GM23248 (cell line): ENCODE data around the gene NTNG1. TPM values are rescaled to one million over a fixed set of nuclear protein-coding genes. Genes with fewer than 3 reads are reported as not detected.
A peak's percentile ranks its signal among the peaks of the same experiment; 100 is the strongest.

Source experiments
- DNase-seq: peaks from one replicate; pipeline ENCODE4 v3.0.0-alpha.2; 2015
- H2AFZ ChIP-seq: fragments of 200-600 bp; sonication (generic); 2 replicates; pipeline ENCODE4 v1.6.1; 2016; ENCODE audit warnings: antibody characterized with exemption
- H3F3A ChIP-seq: fragments of 200-600 bp; sonication (generic); 2 replicates; pipeline ENCODE4 v1.6.1; 2016; ENCODE audit warnings: mild to moderate bottlenecking, antibody characterized with exemption, mixed run types; ENCODE audit not compliant: insufficient read depth
- H3K27ac ChIP-seq: fragments of 200-600 bp; sonication (generic); 2 replicates; pipeline ENCODE4 v1.5.1; 2016; ENCODE audit warnings: mild to moderate bottlenecking
- H3K27me3 ChIP-seq: fragments of 200-600 bp; sonication (generic); replicated peaks from 2 replicates; pipeline ENCODE4 v1.6.1; 2016; ENCODE audit warnings: mild to moderate bottlenecking; ENCODE audit not compliant: insufficient read depth
- H3K36me3 ChIP-seq: fragments of 200-600 bp; sonication (generic); 2 replicates; pipeline ENCODE4 v1.6.1; 2016; ENCODE audit warnings: low read depth, mild to moderate bottlenecking
- H3K4me1 ChIP-seq: fragments of 200-600 bp; sonication (generic); 2 replicates; pipeline ENCODE4 v1.6.1; 2016; ENCODE audit warnings: mild to moderate bottlenecking; ENCODE audit not compliant: insufficient read depth
- H3K4me2 ChIP-seq: fragments of 200-600 bp; sonication (generic); one replicate; pipeline ENCODE4 v1.6.1; 2016; ENCODE audit warnings: mild to moderate bottlenecking; ENCODE audit not compliant: unreplicated experiment
- H3K4me3 ChIP-seq: fragments of 200-600 bp; sonication (generic); 2 replicates; pipeline ENCODE4 v1.5.1; 2016; ENCODE audit warnings: mild to moderate bottlenecking
- H3K79me2 ChIP-seq: fragments of 200-600 bp; sonication (generic); 2 replicates; pipeline ENCODE4 v1.6.1; 2016; ENCODE audit warnings: mild to moderate bottlenecking; ENCODE audit not compliant: insufficient read depth
- H3K9ac ChIP-seq: fragments of 200-600 bp; sonication (generic); 2 replicates; pipeline ENCODE4 v1.6.1; 2016; ENCODE audit warnings: mild to moderate bottlenecking
- H3K9me2 ChIP-seq: fragments of 200-600 bp; sonication (generic); 2 replicates; pipeline ENCODE4 v1.6.1; 2016; ENCODE audit warnings: mixed run types, mild to moderate bottlenecking, moderate library complexity; ENCODE audit not compliant: insufficient read depth
- H3K9me3 ChIP-seq: fragments of 200-600 bp; sonication (generic); one replicate; pipeline ENCODE4 v1.6.1; 2017; ENCODE audit warnings: low read depth
- H4K20me1 ChIP-seq: fragments of 200-600 bp; sonication (generic); 2 replicates; pipeline ENCODE4 v1.6.0; 2016; ENCODE audit not compliant: insufficient read depth
- EZH2 ChIP-seq: fragments of 200-600 bp; sonication (generic); IDR thresholded peaks from 2 replicates; pipeline ENCODE4 v1.6.1; 2018; ENCODE audit warnings: antibody characterized with exemption, mild to moderate bottlenecking; ENCODE audit not compliant: insufficient read depth, poor library complexity, severe bottlenecking
- EZH2phosphoT487 ChIP-seq: fragments of 200-600 bp; sonication (generic); IDR thresholded peaks from 2 replicates; pipeline ENCODE4 v1.6.1; 2018; ENCODE audit warnings: antibody characterized with exemption, moderate library complexity, mild to moderate bottlenecking, low read depth; ENCODE audit not compliant: insufficient read depth
- WGBS, 2 experiments: methylation state at CpG; one replicate each; pipeline ENCODE4 v1.1.6; 2015 to 2017; ENCODE audit warnings: low lambda C conversion rate in 2 of 2, low coverage in 1 of 2; ENCODE audit errors: missing lambda C conversion rate in 2 of 2; 5-methylcytosine and 5-hydroxymethylcytosine counted together
- in situ Hi-C: fragments of 300-500 bp; cut with MboI; formaldehyde crosslinking; loops from 2 replicates; pipeline ENCODE4 v1.15.0; 2020
- polyA plus RNA-seq: library from polyadenylated mRNA; unstranded; fragments of >200 nt; fragmentation: Nextera tagmentation; extraction: Ambion mirVana; gene quantifications from 2 replicates; pipeline ENCODE4 v1.2.1, GENCODE V29; 2016
- total RNA-seq: library from RNA; depleted of rRNA; stranded (reverse); fragments of >200 nt; shearing (Covaris generic); gene quantifications from 2 replicates; pipeline ENCODE4 v1.2.3, GENCODE V29; 2014

The NTNG1 gene
- total and polyA plus RNA-seq, 2 experiments from 2014 or later, result 14.4 to 16.0 TPM

DNA sequence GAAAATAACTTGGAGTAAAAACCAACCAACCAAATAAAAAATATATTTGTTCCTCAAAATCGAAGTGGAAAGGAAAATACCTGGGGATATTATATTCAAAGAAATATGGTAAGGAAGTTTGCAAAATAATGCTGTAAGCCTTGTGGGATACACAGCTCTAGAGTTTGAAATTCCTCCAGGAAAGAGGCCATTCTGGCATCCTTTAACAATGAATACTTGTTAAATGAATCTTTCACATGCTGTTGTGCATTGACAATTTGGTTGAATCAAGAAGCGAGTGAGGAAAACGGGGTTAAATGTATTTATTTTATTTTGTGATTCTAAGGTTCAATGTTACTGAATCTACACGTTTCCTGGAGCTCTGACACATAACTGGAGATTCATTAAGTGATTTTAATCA is 30.5 kb upstream of the NTNG1 start:
- no peaks in the 10 kb centered on the region for H3K79me2 ChIP-seq
- no peaks in the 10 kb centered on the region for H4K20me1 ChIP-seq
- 0 out of 2 replicates have a peak overlapping the region, but pooled peaks have one; percentile 12 for H3K9ac ChIP-seq
- H3F3A ChIP-seq, result no peaks in the 10 kb centered on the region
- peak overlapping the region; percentile 47 for H2AFZ ChIP-seq
- H3K9me3 ChIP-seq, result no peaks in the 10 kb centered on the region
- TF ChIP-seq EZH2 (no peak), EZH2phosphoT487 (no peak)
- H3K4me1 ChIP-seq, result peaks cover 19% of the 10 kb centered on the region
- no peaks in the 10 kb centered on the region for H3K27me3 ChIP-seq
- WGBS, 2 experiments, result 15 to 19% methylated on average over 4 of the region's 4 CpGs
- peak overlapping the region; percentile 16; the same call in 1 of the 2 replicates for H3K4me3 ChIP-seq
- H3K27ac ChIP-seq, result no peak overlapping the region
- no peaks in the 10 kb centered on the region for H3K9me2 ChIP-seq
- DNase-seq, result peak; percentile 62
- no peaks in the 10 kb centered on the region for H3K36me3 ChIP-seq
- H3K4me2 ChIP-seq, result peak overlapping the region; percentile 23
- in situ Hi-C loops, result no loop called here

DNA sequence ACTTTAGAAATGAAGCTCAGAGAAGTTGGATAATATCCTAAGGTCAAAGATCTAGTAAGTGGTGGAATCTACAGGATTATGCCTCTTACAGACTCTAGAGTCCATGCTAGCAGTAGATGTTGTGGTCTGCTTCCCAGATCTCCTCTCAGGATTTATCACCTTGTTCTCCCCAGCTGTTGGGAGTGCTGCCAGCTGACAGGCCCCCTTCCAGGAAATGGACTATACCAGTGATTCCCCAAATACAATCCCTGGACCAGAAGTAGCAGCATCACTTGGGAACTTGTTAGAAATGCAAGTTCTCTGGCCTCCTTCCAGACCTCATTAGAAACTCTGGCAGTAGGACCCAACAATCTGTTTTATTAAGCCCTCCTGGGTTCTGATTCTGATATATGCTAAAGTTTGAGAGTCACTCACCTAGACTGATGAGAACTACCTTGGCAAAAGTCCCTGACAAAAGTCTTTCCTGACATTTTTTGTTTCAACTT is 24.5 kb upstream of the NTNG1 start:
- Histone ChIP-seq H3K4me2 (no peak overlapping the region), H3K27me3 (no peaks in the 10 kb centered on the region), H3K9me3 (no peaks in the 10 kb centered on the region), H3K4me1 (no peaks in the 10 kb centered on the region), H4K20me1 (no peaks in the 10 kb centered on the region), H3K27ac (no peak overlapping the region), H3F3A (no peaks in the 10 kb centered on the region), H2AFZ (no peak overlapping the region), H3K4me3 (no peak overlapping the region), H3K9me2 (no peaks in the 10 kb centered on the region), H3K9ac (no peak overlapping the region), H3K79me2 (no peaks in the 10 kb centered on the region), H3K36me3 (no peaks in the 10 kb centered on the region)
- TF ChIP-seq EZH2 (no peak), EZH2phosphoT487 (no peak)
- in situ Hi-C loops, result no loop called here
- no peak for DNase-seq

- H3K79me2 ChIP-seq, result no peaks in the 10 kb centered on the region
- TF ChIP-seq EZH2phosphoT487 (no peak), EZH2 (no peak)
- no peaks in the 10 kb centered on the region for H4K20me1 ChIP-seq
- no peak overlapping the region for H3K4me2 ChIP-seq
- H3K36me3 ChIP-seq, result no peaks in the 10 kb centered on the region
- H3K27ac ChIP-seq, result no peak overlapping the region
- H3K9ac ChIP-seq, result no peak overlapping the region
- 11 to 20% methylated on average over 3 of the region's 3 CpGs for WGBS, 2 experiments
- H3K9me3 ChIP-seq, result no peaks in the 10 kb centered on the region
- H3F3A ChIP-seq, result no peaks in the 10 kb centered on the region
- in situ Hi-C loops, result no loop called here
- no peaks in the 10 kb centered on the region for H3K4me1 ChIP-seq
- peak; percentile 16 for DNase-seq
- no peak overlapping the region for H2AFZ ChIP-seq
- H3K9me2 ChIP-seq, result no peaks in the 10 kb centered on the region
- H3K27me3 ChIP-seq, result no peaks in the 10 kb centered on the region
- H3K4me3 ChIP-seq, result no peak overlapping the region
Measured at GRCh38 chr1:107122225-107122624, 18.6 kb upstream of the NTNG1 start.

- H3K9me2 ChIP-seq, result no peaks in the 10 kb centered on the region
- H3K36me3 ChIP-seq, result no peaks in the 10 kb centered on the region
- H3K79me2 ChIP-seq, result no peaks in the 10 kb centered on the region
- H3K27ac ChIP-seq, result no peak overlapping the region
- no peaks in the 10 kb centered on the region for H3K27me3 ChIP-seq
- 17 to 38% methylated on average over 1 of the region's 1 CpG for WGBS, 2 experiments
- H2AFZ ChIP-seq, result no peak overlapping the region
- H3K9me3 ChIP-seq, result no peaks in the 10 kb centered on the region
- in situ Hi-C loops, result no loop called here
- H3K4me3 ChIP-seq, result no peak overlapping the region
- no peaks in the 10 kb centered on the region for H3F3A ChIP-seq
- no peak for DNase-seq
- no peaks in the 10 kb centered on the region for H3K4me1 ChIP-seq
- H3K4me2 ChIP-seq, result no peak overlapping the region
- no peak overlapping the region for H3K9ac ChIP-seq
- TF ChIP-seq EZH2, result no peak
- no peak for TF ChIP-seq EZH2phosphoT487
- no peaks in the 10 kb centered on the region for H4K20me1 ChIP-seq
Measured at GRCh38 chr1:107123741-107124140, 17.1 kb upstream of the NTNG1 start.

- Histone ChIP-seq H3K27ac (no peak overlapping the region), H3K4me3 (no peak overlapping the region), H3F3A (no peaks in the 10 kb centered on the region), H3K9ac (no peak overlapping the region), H3K36me3 (no peaks in the 10 kb centered on the region), H4K20me1 (no peaks in the 10 kb centered on the region), H3K79me2 (no peaks in the 10 kb centered on the region), H3K27me3 (no peaks in the 10 kb centered on the region), H3K4me2 (no peak overlapping the region), H3K4me1 (no peaks in the 10 kb centered on the region), H3K9me2 (no peaks in the 10 kb centered on the region), H2AFZ (no peak overlapping the region), H3K9me3 (no peaks in the 10 kb centered on the region)
- TF ChIP-seq EZH2, result no peak
- no peak for TF ChIP-seq EZH2phosphoT487
- WGBS, 2 experiments, result 25 to 26% methylated on average over 2 of the region's 2 CpGs
- in situ Hi-C loops, result no loop called here
- DNase-seq, result no peak
Measured at GRCh38 chr1:107124694-107125093, 16.1 kb upstream of the NTNG1 start.
